ENCODE measurements around the gene EIF5A2.

DNA sequence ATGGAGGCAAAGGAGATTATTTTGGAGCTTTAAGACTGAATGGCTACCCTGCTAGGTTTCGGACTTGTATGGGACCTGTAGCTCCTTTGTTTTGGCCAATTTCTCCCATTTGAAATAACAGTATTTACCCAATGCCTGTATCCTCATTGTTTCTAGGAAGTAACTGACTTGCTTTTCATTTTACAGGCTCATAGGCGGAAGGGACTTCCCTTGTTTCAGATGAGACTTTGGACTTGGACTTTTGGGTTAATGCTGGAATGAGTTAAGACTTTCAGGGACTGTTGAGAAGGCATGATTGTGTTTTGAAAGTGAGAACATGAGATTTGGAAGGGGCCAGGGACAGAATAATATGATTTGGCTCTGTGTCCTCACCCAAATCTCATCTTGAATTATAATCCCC lies 10.5 kb downstream of the EIF5A2 start:
- TF ChIP-seq EZH2 (IDR thresholded peaks at IDR 0.05; ENCODE audit: borderline replicate concordance, control insufficient read depth, low read depth, low read length) (no peak), SMC3 (IDR thresholded peaks at IDR 0.05; ENCODE audit: borderline replicate concordance, low read length) (no peak), CBX3 (IDR thresholded peaks at IDR 0.05; ENCODE audit: borderline replicate concordance, low read depth) (no peak), SREBF2 (IDR thresholded peaks at IDR 0.05; ENCODE audit: low read length) (no peak), ZZZ3 (IDR thresholded peaks at IDR 0.05; ENCODE audit: control insufficient read depth, insufficient read length, low read depth) (no peak), TCF7 (IDR thresholded peaks at IDR 0.05; ENCODE audit: borderline replicate concordance) (no peak), RB1 (IDR thresholded peaks at IDR 0.05; ENCODE audit: borderline replicate concordance) (no peak)
- TF ChIP-seq, protein P1, sequence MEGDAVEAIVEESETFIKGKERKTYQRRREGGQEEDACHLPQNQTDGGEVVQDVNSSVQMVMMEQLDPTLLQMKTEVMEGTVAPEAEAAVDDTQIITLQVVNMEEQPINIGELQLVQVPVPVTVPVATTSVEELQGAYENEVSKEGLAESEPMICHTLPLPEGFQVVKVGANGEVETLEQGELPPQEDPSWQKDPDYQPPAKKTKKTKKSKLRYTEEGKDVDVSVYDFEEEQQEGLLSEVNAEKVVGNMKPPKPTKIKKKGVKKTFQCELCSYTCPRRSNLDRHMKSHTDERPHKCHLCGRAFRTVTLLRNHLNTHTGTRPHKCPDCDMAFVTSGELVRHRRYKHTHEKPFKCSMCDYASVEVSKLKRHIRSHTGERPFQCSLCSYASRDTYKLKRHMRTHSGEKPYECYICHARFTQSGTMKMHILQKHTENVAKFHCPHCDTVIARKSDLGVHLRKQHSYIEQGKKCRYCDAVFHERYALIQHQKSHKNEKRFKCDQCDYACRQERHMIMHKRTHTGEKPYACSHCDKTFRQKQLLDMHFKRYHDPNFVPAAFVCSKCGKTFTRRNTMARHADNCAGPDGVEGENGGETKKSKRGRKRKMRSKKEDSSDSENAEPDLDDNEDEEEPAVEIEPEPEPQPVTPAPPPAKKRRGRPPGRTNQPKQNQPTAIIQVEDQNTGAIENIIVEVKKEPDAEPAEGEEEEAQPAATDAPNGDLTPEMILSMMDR (IDR thresholded peaks at IDR 0.05 in 2 of 3, conservative IDR thresholded peaks at IDR 0.05 in 1 of 3; ENCODE audit: control insufficient read depth in 2 of 3, extremely low read depth in 1 of 3, insufficient read depth in 1 of 3, low read depth in 3 of 3, low read length in 3 of 3) = no peak
- TF ChIP-seq, protein P2, sequence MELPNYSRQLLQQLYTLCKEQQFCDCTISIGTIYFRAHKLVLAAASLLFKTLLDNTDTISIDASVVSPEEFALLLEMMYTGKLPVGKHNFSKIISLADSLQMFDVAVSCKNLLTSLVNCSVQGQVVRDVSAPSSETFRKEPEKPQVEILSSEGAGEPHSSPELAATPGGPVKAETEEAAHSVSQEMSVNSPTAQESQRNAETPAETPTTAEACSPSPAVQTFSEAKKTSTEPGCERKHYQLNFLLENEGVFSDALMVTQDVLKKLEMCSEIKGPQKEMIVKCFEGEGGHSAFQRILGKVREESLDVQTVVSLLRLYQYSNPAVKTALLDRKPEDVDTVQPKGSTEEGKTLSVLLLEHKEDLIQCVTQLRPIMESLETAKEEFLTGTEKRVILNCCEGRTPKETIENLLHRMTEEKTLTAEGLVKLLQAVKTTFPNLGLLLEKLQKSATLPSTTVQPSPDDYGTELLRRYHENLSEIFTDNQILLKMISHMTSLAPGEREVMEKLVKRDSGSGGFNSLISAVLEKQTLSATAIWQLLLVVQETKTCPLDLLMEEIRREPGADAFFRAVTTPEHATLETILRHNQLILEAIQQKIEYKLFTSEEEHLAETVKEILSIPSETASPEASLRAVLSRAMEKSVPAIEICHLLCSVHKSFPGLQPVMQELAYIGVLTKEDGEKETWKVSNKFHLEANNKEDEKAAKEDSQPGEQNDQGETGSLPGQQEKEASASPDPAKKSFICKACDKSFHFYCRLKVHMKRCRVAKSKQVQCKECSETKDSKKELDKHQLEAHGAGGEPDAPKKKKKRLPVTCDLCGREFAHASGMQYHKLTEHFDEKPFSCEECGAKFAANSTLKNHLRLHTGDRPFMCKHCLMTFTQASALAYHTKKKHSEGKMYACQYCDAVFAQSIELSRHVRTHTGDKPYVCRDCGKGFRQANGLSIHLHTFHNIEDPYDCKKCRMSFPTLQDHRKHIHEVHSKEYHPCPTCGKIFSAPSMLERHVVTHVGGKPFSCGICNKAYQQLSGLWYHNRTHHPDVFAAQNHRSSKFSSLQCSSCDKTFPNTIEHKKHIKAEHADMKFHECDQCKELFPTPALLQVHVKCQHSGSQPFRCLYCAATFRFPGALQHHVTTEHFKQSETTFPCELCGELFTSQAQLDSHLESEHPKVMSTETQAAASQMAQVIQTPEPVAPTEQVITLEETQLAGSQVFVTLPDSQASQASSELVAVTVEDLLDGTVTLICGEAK (IDR thresholded peaks at IDR 0.05; ENCODE audit: borderline replicate concordance) = no peak
- TF ChIP-seq, protein P3, sequence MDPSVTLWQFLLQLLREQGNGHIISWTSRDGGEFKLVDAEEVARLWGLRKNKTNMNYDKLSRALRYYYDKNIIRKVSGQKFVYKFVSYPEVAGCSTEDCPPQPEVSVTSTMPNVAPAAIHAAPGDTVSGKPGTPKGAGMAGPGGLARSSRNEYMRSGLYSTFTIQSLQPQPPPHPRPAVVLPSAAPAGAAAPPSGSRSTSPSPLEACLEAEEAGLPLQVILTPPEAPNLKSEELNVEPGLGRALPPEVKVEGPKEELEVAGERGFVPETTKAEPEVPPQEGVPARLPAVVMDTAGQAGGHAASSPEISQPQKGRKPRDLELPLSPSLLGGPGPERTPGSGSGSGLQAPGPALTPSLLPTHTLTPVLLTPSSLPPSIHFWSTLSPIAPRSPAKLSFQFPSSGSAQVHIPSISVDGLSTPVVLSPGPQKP (IDR thresholded peaks at IDR 0.05; ENCODE audit: low read depth, low read length) = no peak
- TF ChIP-seq, protein P4, sequence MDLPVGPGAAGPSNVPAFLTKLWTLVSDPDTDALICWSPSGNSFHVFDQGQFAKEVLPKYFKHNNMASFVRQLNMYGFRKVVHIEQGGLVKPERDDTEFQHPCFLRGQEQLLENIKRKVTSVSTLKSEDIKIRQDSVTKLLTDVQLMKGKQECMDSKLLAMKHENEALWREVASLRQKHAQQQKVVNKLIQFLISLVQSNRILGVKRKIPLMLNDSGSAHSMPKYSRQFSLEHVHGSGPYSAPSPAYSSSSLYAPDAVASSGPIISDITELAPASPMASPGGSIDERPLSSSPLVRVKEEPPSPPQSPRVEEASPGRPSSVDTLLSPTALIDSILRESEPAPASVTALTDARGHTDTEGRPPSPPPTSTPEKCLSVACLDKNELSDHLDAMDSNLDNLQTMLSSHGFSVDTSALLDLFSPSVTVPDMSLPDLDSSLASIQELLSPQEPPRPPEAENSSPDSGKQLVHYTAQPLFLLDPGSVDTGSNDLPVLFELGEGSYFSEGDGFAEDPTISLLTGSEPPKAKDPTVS (IDR thresholded peaks at IDR 0.05; ENCODE audit: low read depth, low read length) = no peak
- TF ChIP-seq, protein P5, sequence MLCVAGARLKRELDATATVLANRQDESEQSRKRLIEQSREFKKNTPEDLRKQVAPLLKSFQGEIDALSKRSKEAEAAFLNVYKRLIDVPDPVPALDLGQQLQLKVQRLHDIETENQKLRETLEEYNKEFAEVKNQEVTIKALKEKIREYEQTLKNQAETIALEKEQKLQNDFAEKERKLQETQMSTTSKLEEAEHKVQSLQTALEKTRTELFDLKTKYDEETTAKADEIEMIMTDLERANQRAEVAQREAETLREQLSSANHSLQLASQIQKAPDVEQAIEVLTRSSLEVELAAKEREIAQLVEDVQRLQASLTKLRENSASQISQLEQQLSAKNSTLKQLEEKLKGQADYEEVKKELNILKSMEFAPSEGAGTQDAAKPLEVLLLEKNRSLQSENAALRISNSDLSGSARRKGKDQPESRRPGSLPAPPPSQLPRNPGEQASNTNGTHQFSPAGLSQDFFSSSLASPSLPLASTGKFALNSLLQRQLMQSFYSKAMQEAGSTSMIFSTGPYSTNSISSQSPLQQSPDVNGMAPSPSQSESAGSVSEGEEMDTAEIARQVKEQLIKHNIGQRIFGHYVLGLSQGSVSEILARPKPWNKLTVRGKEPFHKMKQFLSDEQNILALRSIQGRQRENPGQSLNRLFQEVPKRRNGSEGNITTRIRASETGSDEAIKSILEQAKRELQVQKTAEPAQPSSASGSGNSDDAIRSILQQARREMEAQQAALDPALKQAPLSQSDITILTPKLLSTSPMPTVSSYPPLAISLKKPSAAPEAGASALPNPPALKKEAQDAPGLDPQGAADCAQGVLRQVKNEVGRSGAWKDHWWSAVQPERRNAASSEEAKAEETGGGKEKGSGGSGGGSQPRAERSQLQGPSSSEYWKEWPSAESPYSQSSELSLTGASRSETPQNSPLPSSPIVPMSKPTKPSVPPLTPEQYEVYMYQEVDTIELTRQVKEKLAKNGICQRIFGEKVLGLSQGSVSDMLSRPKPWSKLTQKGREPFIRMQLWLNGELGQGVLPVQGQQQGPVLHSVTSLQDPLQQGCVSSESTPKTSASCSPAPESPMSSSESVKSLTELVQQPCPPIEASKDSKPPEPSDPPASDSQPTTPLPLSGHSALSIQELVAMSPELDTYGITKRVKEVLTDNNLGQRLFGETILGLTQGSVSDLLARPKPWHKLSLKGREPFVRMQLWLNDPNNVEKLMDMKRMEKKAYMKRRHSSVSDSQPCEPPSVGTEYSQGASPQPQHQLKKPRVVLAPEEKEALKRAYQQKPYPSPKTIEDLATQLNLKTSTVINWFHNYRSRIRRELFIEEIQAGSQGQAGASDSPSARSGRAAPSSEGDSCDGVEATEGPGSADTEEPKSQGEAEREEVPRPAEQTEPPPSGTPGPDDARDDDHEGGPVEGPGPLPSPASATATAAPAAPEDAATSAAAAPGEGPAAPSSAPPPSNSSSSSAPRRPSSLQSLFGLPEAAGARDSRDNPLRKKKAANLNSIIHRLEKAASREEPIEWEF (IDR thresholded peaks at IDR 0.05; ENCODE audit: insufficient replicate concordance, low read depth, low read length) = no peak
